Upper lobe of right lung (tissue), 1 donor: ENCODE measurements around the gene PCNX4. TPM values are rescaled to one million over a fixed set of nuclear protein-coding genes. Genes with fewer than 3 reads are reported as not detected.
A peak's percentile ranks its signal among the peaks of the same experiment; 100 is the strongest.

ENCODE experiments used
- ATAC-seq: fragments of 200-7000 bp; cut with Tn5 transposase; one replicate; pipeline ENCODE4 v1.9.1; 2020; ENCODE audit warnings: mild to moderate bottlenecking, moderate library complexity
- DNase-seq: peaks from one replicate; pipeline ENCODE4 v3.0.0-alpha.2; 2020
- H3K27ac ChIP-seq: fragments of 200-600 bp; one replicate; pipeline ENCODE4 v1.8.0; 2022
- H3K27me3 ChIP-seq: fragments of 200-600 bp; one replicate; pipeline ENCODE4 v1.8.0; 2022; ENCODE audit warnings: mild to moderate bottlenecking
- H3K36me3 ChIP-seq: fragments of 200-600 bp; one replicate; pipeline ENCODE4 v1.8.0; 2022
- H3K4me1 ChIP-seq: fragments of 200-600 bp; one replicate; pipeline ENCODE4 v1.8.0; 2022
- H3K4me3 ChIP-seq: fragments of 200-600 bp; one replicate; pipeline ENCODE4 v1.8.0; 2022; ENCODE audit warnings: mild to moderate bottlenecking
- H3K9me3 ChIP-seq: fragments of 200-600 bp; one replicate; pipeline ENCODE4 v1.8.0; 2022
- CTCF ChIP-seq: fragments of 200-600 bp; IDR thresholded peaks from one replicate; pipeline ENCODE4 v1.8.0; 2022; ENCODE audit warnings: antibody characterized with exemption
- intact Hi-C: fragments of 100-400 bp; cut with DNase I; formaldehyde crosslinking; loops from one replicate; pipeline ENCODE4 v1.11.0; 2022
- total RNA-seq: library from RNA; stranded (reverse); fragmentation: NEBNext Ultra II Directional; extraction: Animal tissue kit (Norgen Biotek cat#: 25700); gene quantifications from one replicate; pipeline ENCODE4 v1.2.1, GENCODE V29; 2021
- donor health status: DM: no; HTN: yes; CAD: no; lungs with severe emphysema.

The PCNX4 gene
- total RNA-seq, 1 donor from 2014 or later, result 39.9 TPM

DNA sequence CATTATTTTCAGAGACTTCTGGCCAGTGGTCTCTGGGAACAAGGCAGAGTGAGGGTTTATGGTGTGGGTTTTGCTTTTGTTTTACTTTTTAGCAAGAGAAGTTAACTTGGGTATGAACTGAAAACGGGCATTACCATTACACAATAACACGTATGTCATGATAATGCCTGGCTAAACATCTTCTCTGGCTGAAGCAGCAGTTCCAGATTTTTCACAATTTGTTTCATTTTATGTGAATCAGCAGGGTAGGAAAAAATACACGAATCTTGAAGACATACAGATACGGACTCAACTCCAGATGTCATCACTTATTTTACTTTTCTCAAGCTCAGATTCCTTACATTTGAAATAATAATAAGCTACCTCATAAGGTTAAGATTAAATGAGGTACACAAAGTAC is 2.5 kb upstream of the PCNX4 start:
- intact Hi-C loops, result no loop called here
- DNase-seq, result no peak
- H3K36me3 ChIP-seq, result no peaks in the 10 kb centered on the region
- no peak overlapping the region for H3K27ac ChIP-seq
- H3K4me1 ChIP-seq, result peaks cover 12% of the 10 kb centered on the region
- H3K4me3 ChIP-seq, result no peak overlapping the region
- no peak for ATAC-seq
- TF ChIP-seq CTCF, result no peak
- H3K9me3 ChIP-seq, result no peaks in the 10 kb centered on the region
- no peaks in the 10 kb centered on the region for H3K27me3 ChIP-seq

GRCh38 chr14:60090864-60091519 is 731 bp upstream of the PCNX4 start:
- no peaks in the 10 kb centered on the region for H3K36me3 ChIP-seq
- peak; percentile 5 for ATAC-seq
- H3K9me3 ChIP-seq, result no peaks in the 10 kb centered on the region
- no peak for TF ChIP-seq CTCF
- H3K27ac ChIP-seq, result peak overlapping the region; percentile 98
- H3K4me1 ChIP-seq, result peaks cover 18% of the 10 kb centered on the region
- peak overlapping the region; percentile 71 for H3K4me3 ChIP-seq
- intact Hi-C loops, result loop anchor here (10.0 kb wide), 1 partner anchor 74 kb away; the partner anchor contains the start of gene DHRS7
- DNase-seq, result peak; percentile 68
- H3K27me3 ChIP-seq, result no peaks in the 10 kb centered on the region

DNA sequence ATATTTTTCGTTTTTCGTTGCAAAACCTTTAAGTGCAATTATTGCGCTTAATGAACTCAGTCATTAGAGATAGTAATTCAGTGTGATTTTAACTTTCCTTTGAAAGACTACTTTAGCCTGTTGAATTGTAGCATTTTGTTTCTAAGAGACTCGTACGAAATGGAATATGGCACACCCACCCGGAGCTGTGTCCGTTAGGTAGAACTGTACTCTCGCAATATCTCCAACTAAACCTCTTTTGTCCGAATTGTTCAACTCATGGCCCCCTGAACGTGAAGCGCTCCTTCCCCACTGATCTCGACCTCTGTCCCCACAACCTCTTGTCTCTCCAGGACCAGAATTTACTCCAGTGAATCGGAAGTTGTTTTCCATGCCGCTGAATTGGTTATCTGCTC is 800 bp downstream of the PCNX4 start:
- DNase-seq, result no peak
- intact Hi-C loops, result loop anchor here (10.0 kb wide), 1 partner anchor 72 kb away; the partner anchor contains the start of gene DHRS7
- Histone ChIP-seq H3K36me3 (no peaks in the 10 kb centered on the region), H3K9me3 (no peaks in the 10 kb centered on the region), H3K4me3 (peak overlapping the region; percentile 71), H3K27me3 (no peaks in the 10 kb centered on the region), H3K4me1 (peaks cover 18% of the 10 kb centered on the region), H3K27ac (peak overlapping the region; percentile 98)
- TF ChIP-seq CTCF, result no peak
- ATAC-seq, result no peak

DNA sequence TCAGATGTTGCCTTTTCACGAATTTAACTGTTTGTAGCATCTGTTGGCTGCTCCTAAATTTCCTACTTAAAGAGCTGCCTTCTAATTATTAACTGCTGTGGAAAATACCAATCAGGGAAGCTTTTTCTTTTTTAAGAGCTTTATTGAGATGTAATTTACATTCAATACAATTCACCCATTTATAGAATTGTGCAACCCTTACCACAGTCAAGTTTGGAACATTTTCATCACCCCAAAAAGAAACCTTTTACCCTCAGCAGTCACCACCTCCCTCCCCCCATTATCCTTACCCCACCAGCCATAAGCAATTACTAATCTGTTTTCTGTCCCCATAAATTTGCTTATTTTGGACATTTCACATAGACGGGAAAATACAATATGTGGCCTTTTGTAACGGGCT is 1.4 kb downstream of the PCNX4 start:
- DNase-seq (no peak), ATAC-seq (no peak)
- H3K27ac ChIP-seq, result peak overlapping the region; percentile 98
- peaks cover 18% of the 10 kb centered on the region for H3K4me1 ChIP-seq
- intact Hi-C loops, result loop anchor here (10.0 kb wide), 1 partner anchor 72 kb away; the partner anchor contains the start of gene DHRS7
- no peaks in the 10 kb centered on the region for H3K36me3 ChIP-seq
- H3K4me3 ChIP-seq, result peak overlapping the region; percentile 71
- H3K9me3 ChIP-seq, result no peaks in the 10 kb centered on the region
- no peaks in the 10 kb centered on the region for H3K27me3 ChIP-seq
- TF ChIP-seq CTCF, result no peak

GRCh38 chr14:60093606-60094005 is 1.9 kb downstream of the PCNX4 start:
- H3K27me3 ChIP-seq, result no peaks in the 10 kb centered on the region
- intact Hi-C loops, result loop anchor here (10.0 kb wide), 1 partner anchor 71 kb away; the partner anchor contains the start of gene DHRS7
- H3K4me1 ChIP-seq, result peaks cover 18% of the 10 kb centered on the region
- ATAC-seq (no peak), DNase-seq (no peak)
- H3K4me3 ChIP-seq, result peak overlapping the region; percentile 71
- peak overlapping the region; percentile 98 for H3K27ac ChIP-seq
- no peaks in the 10 kb centered on the region for H3K9me3 ChIP-seq
- no peak for TF ChIP-seq CTCF
- H3K36me3 ChIP-seq, result no peaks in the 10 kb centered on the region
